ENCODE measurements around the gene KRT75.

The KRT75 gene

GRCh38 chr12:52390739-52391617, 43.2 kb downstream of the KRT75 start:
- DNase-seq = no peak

DNA sequence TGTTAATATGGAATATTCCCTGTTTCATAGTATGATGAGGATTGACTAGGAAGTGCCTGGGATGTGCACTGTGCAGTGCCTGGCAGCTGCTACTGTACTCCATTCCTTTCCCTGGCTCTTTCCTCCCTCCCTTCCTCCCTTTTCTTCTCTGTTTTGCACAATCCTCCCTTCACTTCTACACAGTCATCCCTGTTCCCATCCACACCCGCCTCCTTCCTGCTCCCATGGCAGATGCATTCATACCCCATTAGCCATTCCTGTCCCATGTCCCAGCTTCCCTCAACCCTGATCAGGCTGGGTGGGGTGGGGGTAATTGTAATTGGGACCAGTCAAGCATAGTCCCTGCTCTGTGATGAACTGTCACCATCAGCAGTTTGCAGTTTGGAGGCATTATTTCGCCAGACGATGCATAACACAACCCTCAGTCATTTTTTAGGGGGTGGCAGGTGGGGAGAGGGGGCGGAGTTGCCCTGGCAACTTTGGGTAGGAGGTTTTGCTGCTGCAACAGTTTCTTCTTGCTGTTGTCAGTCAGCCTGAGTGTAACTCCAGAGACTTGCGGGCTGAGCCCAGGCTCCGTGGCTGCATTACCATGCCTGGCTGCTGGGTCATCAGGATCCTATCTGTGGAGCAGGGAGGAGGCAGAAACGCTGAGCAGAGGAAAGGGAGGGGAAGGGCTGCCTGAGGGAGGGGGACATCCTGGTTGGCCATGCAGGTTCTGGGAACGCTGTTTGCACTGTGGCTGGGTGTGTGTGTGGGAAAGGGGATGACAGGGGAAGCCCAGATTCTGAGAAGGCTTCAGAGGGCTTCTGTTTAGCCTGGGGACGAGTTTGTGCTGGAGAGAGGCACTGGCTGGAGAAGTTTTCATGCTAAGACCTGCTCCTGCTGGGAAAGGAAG, 44.6 kb downstream of the KRT75 start:
- DNase-seq = no peak

- DNase-seq = no peak
Measured at GRCh38 chr12:52387859-52388258, 46.3 kb downstream of the KRT75 start.

- no peak for DNase-seq
Measured at GRCh38 chr12:52385226-52385702, 48.9 kb downstream of the KRT75 start, which contains the start of gene KRT84. TSS of gene KRT84 (minus strand) at chr12:52385652. CDS start at chr12:52385585, 67 bp downstream.

DNA sequence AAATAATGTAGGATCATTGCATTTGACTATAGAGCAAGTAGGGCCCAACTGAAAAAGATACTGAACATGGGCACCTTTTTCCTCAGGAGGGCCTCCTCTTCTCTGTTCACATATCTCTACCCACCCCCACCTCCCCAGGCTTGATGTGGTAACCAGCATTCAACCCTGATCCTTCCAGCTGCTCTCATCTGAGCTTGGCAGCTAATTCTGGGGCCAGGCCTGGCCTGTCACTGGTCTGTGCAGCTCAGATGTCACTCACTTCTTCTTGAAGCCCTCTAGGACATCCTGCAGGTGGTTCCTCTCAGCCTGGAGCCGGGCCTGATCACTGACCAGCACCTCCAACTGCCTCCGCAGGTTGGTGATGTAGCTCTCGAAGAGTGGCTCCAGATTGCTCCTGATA, 50.8 kb downstream of the KRT75 start:
- DNase-seq = no peak

GRCh38 chr12:52382854-52383253, 51.3 kb downstream of the KRT75 start:
- DNase-seq = no peak

DNA sequence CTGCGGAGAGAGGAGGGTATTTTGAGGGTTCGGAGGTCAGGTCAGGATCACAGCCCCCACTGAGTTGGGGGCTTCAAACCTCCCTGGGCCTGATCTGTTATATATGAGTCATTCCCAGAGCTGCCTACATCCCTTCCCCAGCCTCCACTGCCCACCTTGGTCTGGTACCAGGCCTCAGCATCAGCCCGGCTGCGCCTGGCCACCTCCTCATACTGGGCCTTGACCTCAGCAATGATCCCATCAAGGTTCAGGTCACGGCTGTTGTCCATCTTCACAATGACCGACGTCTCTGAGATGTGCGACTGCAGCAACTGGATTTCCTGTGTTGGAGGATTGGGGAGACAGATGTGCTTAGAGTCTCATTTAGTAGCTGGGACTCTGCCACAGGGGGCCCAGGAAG, 53.0 kb downstream of the KRT75 start:
- no peak for DNase-seq

GRCh38 chr12:52380271-52380694, 53.9 kb downstream of the KRT75 start:
- no peak for DNase-seq

GRCh38 chr12:52379536-52379935, 54.6 kb downstream of the KRT75 start:
- no peak for DNase-seq

- DNase-seq = no peak
Measured at GRCh38 chr12:52378091-52378490, 56.1 kb downstream of the KRT75 start.

DNA sequence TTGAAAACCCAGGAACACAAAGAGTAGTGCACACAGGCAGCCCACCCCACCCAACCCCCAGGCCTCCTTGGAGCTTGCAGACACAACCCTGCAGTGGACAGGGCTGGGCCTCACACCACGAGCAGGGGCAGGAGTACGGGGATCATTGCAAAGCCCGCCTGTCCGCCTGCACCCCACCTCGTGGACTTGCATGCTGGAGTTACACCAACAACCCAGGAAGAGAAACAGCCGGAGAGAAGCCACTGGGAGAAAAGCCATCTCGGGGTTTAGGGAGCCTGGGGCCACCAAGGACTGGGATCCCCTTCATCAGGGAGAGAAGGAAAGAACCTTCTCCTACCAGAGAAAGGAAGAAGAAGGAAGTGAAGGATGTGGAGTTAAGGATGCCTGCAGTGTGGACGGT, 56.9 kb downstream of the KRT75 start:
- DNase-seq = no peak

All from NCI-H1092 (cell line).